Measurements from ENCODE around the gene ASAP3. TPM values are rescaled to one million over a fixed set of nuclear protein-coding genes. Genes with fewer than 3 reads are reported as not detected.
"Not testable (repeated sequence)": the region's sequence is repeated elsewhere in the genome, so short reads cannot be mapped to it uniquely, and the experiment has no call there.

The ASAP3 gene
- total RNA-seq, 2 donors from 2014 or later, result 0.37 to 1.0 TPM

DNA sequence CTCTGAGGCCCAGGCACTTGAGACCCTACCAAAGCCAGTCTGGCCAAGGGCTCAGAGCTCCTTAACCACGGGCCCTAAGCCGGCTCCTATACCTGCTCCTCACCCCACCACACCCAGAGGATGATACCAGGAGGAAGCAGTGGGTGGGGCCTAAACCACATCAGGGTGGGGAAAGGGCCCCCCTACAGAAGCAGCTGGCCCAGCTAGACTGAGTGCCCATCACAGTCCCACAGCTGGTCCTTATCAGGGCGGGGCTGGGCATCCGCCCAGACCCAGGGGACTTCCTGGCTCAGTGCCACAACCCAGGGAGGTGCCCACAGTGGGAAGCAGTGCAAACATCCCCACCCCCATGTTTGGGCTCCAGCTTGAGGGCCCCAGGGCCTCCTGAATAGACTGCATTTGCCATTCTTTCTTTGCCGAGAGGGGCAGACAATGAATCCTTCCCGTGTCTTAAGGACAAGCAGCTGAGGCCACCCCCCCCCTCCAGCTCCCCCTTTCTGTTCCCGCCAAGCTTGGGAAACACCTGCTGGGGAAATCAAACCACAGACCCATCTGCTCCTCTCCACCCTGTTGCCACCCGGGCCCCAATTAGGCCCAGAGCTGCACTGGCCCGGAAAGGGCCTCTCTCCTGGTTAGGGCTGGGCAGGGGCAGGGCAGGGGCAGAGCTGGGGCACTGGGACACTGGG, 40.9 kb upstream of the ASAP3 start:
- peak overlapping the region; percentile 76 for H3K27ac Mint-ChIP-seq
- no peaks in the 10 kb centered on the region for H3K9me3 Mint-ChIP-seq
- no peaks in the 10 kb centered on the region for H3K27me3 Mint-ChIP-seq
- peak overlapping the region; percentile 83 for H3K4me3 Mint-ChIP-seq
- no peak for ATAC-seq (replicated peaks)
- H3K4me1 Mint-ChIP-seq, result peaks cover 49% of the 10 kb centered on the region
- peaks cover 13% of the 10 kb centered on the region for H3K36me3 Mint-ChIP-seq (ENCODE audit: low read depth)

DNA sequence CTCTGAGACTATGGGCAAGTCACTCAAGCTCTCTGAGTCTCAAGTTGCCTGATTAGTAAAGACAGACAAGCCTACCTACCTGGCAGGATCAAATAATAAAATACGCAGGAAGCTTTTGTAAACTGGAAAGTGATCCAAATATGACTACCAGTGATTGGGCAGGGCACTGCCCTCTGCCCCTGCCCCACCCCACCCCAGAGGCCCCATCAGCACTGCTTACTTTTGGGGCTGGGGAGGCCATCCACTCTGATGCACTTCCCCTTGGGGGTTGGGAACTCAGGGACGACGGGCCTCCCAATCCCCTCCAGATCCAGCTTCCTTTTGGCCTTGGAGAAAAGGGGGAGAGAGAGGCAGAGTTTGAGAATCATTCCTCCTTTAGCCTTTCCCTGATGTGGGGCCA, 40.2 kb upstream of the ASAP3 start:
- Mint-ChIP-seq H3K36me3 (ENCODE audit: low read depth) (peaks cover 16% of the 10 kb centered on the region), H3K4me3 (no peak overlapping the region)

DNA sequence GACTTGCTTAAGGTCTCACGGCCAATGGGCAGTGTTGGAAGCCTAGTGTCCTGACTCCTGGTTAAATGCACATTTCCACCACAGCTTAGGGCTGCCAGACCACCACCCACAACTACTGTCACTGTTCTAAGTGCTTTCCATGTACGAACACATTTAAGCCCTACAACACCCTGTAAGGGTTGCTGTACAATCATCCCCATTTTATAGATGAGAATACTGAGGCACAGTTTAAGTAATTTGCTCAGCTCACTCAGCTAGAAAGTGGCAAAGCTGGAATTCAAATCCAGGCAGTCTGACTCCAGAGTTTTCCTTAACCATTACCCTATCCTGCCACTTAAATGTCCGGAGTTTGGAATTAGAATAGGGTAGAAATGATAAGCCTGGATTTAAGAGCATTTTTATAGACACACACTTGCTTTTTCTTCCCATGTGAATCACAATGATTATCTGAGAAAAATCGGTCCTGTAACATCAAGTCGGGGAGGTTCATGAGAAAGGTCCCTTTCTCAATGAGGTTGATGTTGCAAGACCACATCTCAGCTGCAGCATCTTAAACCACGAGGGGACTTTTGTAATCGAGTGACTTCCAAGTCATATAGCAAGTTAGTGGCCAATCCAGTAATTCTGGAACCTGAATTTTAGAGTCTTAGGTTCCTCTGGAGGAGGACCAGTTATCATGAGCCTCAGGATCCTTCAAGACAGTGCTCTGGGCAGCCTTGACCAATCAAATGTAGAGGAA, 38.4 kb upstream of the ASAP3 start:
- H3K4me1 Mint-ChIP-seq, result peaks cover 28% of the 10 kb centered on the region
- H3K9me3 Mint-ChIP-seq, result no peaks in the 10 kb centered on the region
- H3K27me3 Mint-ChIP-seq, result no peaks in the 10 kb centered on the region
- no peak overlapping the region for H3K4me3 Mint-ChIP-seq
- H3K36me3 Mint-ChIP-seq (ENCODE audit: low read depth), result peaks cover 34% of the 10 kb centered on the region
- no peak overlapping the region for H3K27ac Mint-ChIP-seq
- peak; percentile 76 for ATAC-seq (replicated peaks)

More for the DNA sequence above, 40.2 kb upstream of the ASAP3 start:
- peaks cover 42% of the 10 kb centered on the region for H3K4me1 Mint-ChIP-seq
- no peak overlapping the region for H3K27ac Mint-ChIP-seq
- ATAC-seq (replicated peaks), result no peak
- no peaks in the 10 kb centered on the region for H3K27me3 Mint-ChIP-seq
- no peaks in the 10 kb centered on the region for H3K9me3 Mint-ChIP-seq

DNA sequence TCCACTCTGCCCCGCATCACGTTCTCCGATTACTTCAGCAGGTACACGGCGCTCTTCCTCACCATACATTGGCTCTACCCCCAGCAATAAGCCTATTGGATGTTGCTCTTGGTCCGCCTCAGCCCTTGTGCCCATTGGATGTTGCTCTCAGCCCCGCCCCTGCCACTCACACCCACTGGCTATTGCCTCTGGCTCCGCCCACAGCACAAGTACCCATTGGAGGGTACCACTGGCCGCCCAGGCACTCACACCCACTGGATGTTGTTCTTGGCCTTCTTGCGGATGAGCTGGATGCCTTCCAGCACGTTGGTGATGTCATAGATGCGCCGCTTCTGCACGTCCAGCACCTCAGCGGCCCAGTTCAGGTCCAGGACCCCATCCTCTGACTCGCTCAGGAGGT, 37.6 kb upstream of the ASAP3 start:
- Mint-ChIP-seq H3K4me3 (no peak overlapping the region), H3K27ac (peak overlapping the region; percentile 23), H3K4me1 (peaks cover 23% of the 10 kb centered on the region), H3K27me3 (no peaks in the 10 kb centered on the region), H3K36me3 (ENCODE audit: low read depth) (peaks cover 41% of the 10 kb centered on the region), H3K9me3 (no peaks in the 10 kb centered on the region)
- ATAC-seq (replicated peaks), result no peak

DNA sequence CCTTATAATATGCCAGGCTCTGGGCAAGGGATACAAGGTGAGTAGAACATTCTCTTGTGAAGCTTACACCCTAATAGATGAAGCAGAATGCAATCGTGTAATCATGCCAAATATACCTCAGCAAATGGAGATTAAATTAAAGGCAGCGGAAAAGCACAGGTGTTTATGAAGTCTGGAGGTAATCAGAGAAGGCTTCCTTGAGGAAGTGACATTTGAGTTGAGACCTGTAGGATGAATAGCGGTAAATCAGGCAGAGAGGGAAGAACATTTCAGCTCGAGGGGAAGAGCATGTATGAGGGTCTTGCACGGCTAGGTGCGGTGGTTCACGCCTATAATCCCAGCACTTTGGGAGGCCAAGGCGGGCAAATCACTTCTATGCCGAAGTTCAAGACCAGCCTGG, 33.6 kb upstream of the ASAP3 start:
- no peak for ATAC-seq (replicated peaks)
- no peaks in the 10 kb centered on the region for H3K9me3 Mint-ChIP-seq
- H3K27ac Mint-ChIP-seq, result no peak overlapping the region
- H3K4me3 Mint-ChIP-seq, result no peak overlapping the region
- no peaks in the 10 kb centered on the region for H3K27me3 Mint-ChIP-seq
- H3K36me3 Mint-ChIP-seq (ENCODE audit: low read depth), result peaks cover 75% of the 10 kb centered on the region
- peaks cover 8% of the 10 kb centered on the region for H3K4me1 Mint-ChIP-seq

DNA sequence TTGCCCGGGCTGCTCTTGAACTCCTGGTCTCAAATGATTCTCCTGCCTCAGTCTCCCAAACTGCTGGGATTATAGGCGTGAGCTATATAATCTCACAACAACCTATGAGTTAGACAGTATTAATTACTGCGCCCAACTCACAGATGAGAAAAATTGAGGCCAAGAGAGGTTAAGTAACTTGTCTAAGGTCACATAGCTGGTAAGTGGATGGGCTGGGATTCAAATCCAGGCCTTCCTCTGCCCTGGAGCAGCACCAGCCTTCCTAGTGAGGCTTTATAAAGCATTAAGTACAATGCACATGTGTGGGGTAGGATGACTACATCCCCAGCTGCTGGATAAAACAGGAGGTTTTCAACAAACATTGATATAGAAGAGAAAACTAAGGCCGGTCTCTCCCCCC, 31.9 kb upstream of the ASAP3 start:
- Mint-ChIP-seq H3K9me3 (no peaks in the 10 kb centered on the region), H3K27me3 (no peaks in the 10 kb centered on the region), H3K4me1 (peaks cover 7% of the 10 kb centered on the region), H3K27ac (no peak overlapping the region), H3K36me3 (ENCODE audit: low read depth) (peaks cover 82% of the 10 kb centered on the region), H3K4me3 (no peak overlapping the region)
- ATAC-seq (replicated peaks), result no peak

DNA sequence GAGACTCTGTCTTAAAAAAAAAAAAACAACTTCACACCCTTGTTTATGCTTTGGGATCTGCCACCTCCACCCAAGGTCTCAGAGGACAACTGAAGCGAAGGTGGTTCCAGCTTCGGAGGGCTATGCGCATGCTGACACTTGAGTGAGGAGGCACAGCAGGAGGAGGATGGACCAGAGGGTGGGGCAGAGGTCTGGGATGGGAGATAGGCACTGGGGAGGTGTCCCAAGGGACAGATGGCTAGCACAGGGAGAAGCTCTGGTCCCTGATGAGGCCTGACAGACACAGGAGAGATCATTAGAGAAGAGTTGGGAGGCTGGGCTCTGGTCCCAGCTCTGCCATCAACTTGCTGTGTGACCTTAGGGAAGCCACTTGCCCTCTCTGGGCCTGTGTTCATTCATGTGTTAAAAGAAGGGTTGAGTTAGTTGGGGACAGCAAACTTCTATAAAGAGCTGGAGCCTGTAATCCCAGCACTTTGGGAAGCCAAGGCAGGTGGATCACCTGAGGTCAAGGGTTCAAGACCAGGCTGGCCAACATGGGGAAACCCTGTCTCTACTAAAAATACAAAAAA, 30.2 kb upstream of the ASAP3 start:
- H3K4me1 Mint-ChIP-seq, result peaks cover 10% of the 10 kb centered on the region
- H3K4me3 Mint-ChIP-seq, result no peak overlapping the region
- ATAC-seq (replicated peaks), result no peak
- peaks cover 91% of the 10 kb centered on the region for H3K36me3 Mint-ChIP-seq (ENCODE audit: low read depth)
- no peaks in the 10 kb centered on the region for H3K9me3 Mint-ChIP-seq
- no peak overlapping the region for H3K27ac Mint-ChIP-seq
- H3K27me3 Mint-ChIP-seq, result no peaks in the 10 kb centered on the region

DNA sequence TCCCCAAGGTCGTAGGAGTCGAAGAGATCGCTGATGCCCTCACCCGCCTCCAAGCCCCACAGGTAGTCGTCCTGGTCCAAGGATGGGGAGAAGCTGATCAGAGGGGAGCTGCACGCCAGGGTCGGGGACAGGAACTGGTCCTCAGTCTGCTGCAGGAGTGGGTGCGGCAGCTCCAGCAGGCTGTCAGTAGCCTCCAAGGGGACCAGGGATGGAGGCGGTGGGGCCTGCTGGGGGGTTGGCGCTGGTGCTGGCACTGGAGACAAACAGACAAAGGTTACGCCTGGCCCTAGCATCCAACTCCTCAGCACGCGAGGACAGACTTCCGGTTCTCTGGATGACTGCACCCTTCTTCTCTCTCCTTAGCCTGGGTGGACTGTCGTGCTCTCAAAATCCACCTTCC, 25.9 kb upstream of the ASAP3 start:
- H3K27ac Mint-ChIP-seq, result peak overlapping the region; percentile 42
- no peak overlapping the region for H3K4me3 Mint-ChIP-seq

DNA sequence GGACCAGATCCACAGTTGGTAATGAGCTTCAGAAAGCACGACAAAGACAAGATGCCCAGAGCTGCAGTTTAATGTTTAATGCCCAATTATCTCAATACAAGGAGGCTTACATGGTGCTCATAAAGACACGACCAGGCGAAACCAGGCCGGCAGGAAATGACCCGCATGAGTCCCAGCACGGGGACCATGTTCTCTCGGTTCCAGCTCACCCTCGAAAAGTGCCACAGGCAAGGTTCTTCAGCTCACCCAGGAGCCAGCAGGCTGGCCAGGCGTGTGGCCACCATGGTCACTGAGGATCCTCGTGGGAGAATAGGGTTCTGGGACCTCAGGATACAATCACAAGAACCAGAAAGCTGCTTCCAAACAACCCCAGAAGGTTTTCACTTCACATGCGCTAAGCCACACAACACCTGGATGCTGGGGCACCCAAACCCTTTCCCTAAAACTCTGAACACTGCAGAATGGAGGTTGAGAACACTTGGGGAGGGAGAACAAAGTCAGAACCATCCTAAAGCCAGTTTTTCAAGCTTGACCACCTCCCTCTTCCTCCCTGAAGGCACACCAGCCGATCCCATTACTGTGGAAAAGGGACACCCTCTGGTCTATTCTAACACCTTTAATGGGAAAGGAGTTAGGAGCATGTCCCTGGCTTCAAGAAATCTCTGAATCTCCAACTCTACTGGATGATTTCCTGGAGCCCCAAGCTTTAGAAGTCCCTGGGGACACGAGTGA, 22.6 kb upstream of the ASAP3 start:
- peak overlapping the region; percentile 58 for H3K27ac Mint-ChIP-seq
- no peak overlapping the region for H3K4me3 Mint-ChIP-seq
- ATAC-seq (replicated peaks), result no peak
- H3K4me1 Mint-ChIP-seq, result peaks cover 10% of the 10 kb centered on the region
- H3K36me3 Mint-ChIP-seq (ENCODE audit: low read depth), result peaks cover 27% of the 10 kb centered on the region
- H3K9me3 Mint-ChIP-seq, result no peaks in the 10 kb centered on the region
- no peaks in the 10 kb centered on the region for H3K27me3 Mint-ChIP-seq

More for the DNA sequence above, 25.9 kb upstream of the ASAP3 start:
- no peak for ATAC-seq (replicated peaks)
- H3K27me3 Mint-ChIP-seq, result no peaks in the 10 kb centered on the region
- peaks cover 14% of the 10 kb centered on the region for H3K4me1 Mint-ChIP-seq
- no peaks in the 10 kb centered on the region for H3K9me3 Mint-ChIP-seq
- H3K36me3 Mint-ChIP-seq (ENCODE audit: low read depth), result peaks cover 56% of the 10 kb centered on the region

DNA sequence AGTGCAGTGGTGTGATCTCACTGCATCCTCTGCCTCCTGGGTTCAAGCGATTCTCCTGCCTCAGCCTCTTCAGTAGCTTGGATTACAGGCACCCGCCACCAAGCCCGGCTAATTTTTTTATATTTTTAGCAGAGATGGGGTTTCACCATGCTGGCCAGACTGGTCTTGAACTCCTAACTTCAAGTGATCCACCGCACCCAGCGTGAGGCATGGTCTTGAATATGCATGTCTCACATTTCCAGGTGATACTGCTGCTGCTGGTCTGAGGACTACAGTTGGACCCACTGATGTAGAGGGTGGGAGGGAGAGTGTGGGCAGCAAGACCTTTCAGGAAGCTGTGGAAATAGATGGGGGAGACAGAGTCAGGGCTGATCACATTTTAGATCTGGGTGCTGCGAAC, 21.9 kb upstream of the ASAP3 start:
- H3K36me3 Mint-ChIP-seq (ENCODE audit: low read depth), result peaks cover 20% of the 10 kb centered on the region
- H3K27ac Mint-ChIP-seq, result peak overlapping the region; percentile 58
- H3K4me3 Mint-ChIP-seq, result no peak overlapping the region
- H3K4me1 Mint-ChIP-seq, result peaks cover 7% of the 10 kb centered on the region
- H3K27me3 Mint-ChIP-seq, result no peaks in the 10 kb centered on the region
- ATAC-seq (replicated peaks), result no peak
- H3K9me3 Mint-ChIP-seq, result no peaks in the 10 kb centered on the region

DNA sequence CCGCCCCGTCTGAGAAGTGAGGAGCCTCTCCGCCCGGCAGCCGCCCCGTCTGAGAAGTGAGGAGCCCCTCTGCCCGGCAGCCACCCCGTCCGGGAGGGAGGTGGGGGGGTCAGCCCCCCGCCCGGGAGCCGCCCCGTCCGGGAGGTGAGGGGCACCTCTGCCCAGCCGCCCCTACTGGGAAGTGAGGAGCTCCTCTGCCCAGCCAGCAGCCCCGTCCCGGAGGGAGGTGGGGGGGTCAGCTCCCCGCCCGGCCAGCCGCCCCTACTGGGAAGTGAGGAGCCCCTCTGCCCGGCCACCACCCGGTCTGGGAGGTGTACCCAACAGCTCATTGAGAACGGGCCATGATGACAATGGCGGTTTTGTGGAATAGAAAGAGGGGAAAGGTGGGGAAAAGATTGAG, 20.2 kb upstream of the ASAP3 start:
- not testable (repeated sequence) for H3K4me3 Mint-ChIP-seq; H3K36me3 Mint-ChIP-seq (ENCODE audit: low read depth); H3K4me1 Mint-ChIP-seq; H3K27ac Mint-ChIP-seq; H3K9me3 Mint-ChIP-seq; H3K27me3 Mint-ChIP-seq; ATAC-seq (replicated peaks)

DNA sequence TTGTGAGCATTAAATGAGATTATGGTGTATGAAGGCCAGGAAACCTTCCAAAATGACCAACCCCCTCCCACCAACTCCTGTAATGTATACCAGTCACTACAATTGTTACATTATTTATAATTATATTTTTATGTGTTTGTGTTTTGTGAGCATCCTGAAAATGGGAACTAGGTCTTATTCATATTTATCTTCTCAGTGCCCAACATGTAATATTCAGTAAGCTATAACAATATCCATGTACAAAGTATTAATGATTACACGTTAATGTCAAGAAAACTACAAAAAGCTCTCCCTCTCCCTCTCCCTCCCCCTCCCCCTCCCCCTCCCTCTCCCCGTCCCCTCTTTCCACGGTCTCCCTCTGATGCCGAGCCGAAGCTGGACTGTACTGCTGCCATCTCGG, 19.0 kb upstream of the ASAP3 start:
- Mint-ChIP-seq H3K27ac (no peak overlapping the region), H3K4me3 (no peak overlapping the region), H3K4me1 (peaks cover 4% of the 10 kb centered on the region), H3K27me3 (no peaks in the 10 kb centered on the region), H3K9me3 (no peaks in the 10 kb centered on the region), H3K36me3 (ENCODE audit: low read depth) (no peaks in the 10 kb centered on the region)
- ATAC-seq (replicated peaks), result no peak

DNA sequence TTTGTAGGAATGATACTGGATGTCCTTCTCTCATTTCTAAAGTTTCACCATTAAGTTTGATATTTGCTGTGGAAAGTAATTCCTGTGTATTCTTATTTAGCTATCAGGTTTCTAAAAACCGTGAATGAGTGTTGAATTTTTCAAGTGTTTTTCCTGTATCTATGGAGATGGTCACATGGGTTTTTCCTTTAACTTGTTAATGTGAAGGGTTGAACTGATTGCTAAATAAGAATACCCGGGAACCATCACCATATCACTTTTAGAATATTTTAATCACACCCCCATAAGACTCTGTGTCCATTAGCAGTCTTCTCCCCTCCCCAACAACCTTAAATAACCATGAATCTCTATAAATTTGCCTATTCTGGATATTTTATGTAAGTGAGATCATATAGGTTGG, 16.5 kb upstream of the ASAP3 start:
- no peaks in the 10 kb centered on the region for H3K36me3 Mint-ChIP-seq (ENCODE audit: low read depth)
- no peak overlapping the region for H3K4me3 Mint-ChIP-seq
- no peaks in the 10 kb centered on the region for H3K27me3 Mint-ChIP-seq
- H3K27ac Mint-ChIP-seq, result no peak overlapping the region
- ATAC-seq (replicated peaks), result no peak
- H3K4me1 Mint-ChIP-seq, result no peaks in the 10 kb centered on the region
- no peaks in the 10 kb centered on the region for H3K9me3 Mint-ChIP-seq

DNA sequence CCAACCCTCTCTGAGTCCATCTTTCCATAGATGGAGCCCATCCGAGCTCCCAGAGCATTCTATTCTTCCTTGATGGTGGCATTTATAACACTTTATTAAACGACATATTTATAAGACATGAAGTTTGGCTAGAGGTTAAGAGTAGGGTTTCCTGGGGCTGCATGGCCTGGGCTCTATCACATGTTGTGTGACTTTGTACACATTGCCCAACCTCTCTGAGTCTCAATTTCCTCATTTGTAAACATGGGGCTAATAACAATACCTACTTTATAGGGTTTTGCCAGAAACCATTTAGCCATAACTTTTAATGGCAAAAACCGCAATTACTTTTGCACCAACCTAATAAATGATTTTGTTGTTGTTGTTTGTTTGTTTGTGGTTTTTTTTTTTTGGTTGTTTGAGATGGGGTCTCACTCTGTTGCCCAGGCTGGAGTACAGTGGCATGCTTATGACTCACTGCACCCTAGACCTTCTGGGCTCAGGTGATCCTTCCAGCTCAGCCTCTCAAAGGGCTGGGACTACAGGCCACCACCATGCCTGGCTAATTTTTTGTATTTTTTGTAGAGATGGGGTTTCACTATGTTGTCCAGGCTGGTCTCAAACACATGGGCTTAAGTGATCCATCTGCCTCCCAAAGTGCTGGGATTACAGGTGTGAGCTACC, 13.9 kb upstream of the ASAP3 start:
- Mint-ChIP-seq H3K9me3 (no peaks in the 10 kb centered on the region), H3K36me3 (ENCODE audit: low read depth) (no peaks in the 10 kb centered on the region), H3K27me3 (no peaks in the 10 kb centered on the region), H3K27ac (peak overlapping the region; percentile 71), H3K4me3 (no peak overlapping the region), H3K4me1 (no peaks in the 10 kb centered on the region)
- ATAC-seq (replicated peaks), result no peak

All from activated T-helper 17 cell treated with anti-CD3 and anti-CD28 coated beads, Interleukin-2, amount 50 U/mL, for 72 hours (primary cell).